Left ventricle myocardium inferior (tissue), 1 donor: ENCODE data around the gene DGKD. TPM values are rescaled to one million over a fixed set of nuclear protein-coding genes. Genes with fewer than 3 reads are reported as not detected.

ENCODE experiments used
- DNase-seq: peaks from one replicate; pipeline ENCODE4 v3.0.0-alpha.2; 2020
- H3K27ac ChIP-seq: fragments of 200-600 bp; replicated peaks from 2 replicates; pipeline ENCODE4 v1.8.0; 2021
- H3K27me3 ChIP-seq: fragments of 200-600 bp; 2 replicates; pipeline ENCODE4 v1.8.0; 2021; ENCODE audit warnings: low read depth
- H3K36me3 ChIP-seq: fragments of 200-600 bp; 2 replicates; pipeline ENCODE4 v1.8.0; 2021
- H3K4me1 ChIP-seq: fragments of 200-600 bp; 2 replicates; pipeline ENCODE4 v1.8.0; 2021
- H3K4me3 ChIP-seq: fragments of 200-600 bp; 2 replicates; pipeline ENCODE4 v1.8.0; 2021; ENCODE audit warnings: mild to moderate bottlenecking, moderate library complexity
- H3K9me3 ChIP-seq: fragments of 200-600 bp; replicated peaks from 2 replicates; pipeline ENCODE4 v1.8.0; 2021
- intact Hi-C: fragments of 100-400 bp; cut with micrococcal nuclease; formaldehyde crosslinking; loops from one replicate; pipeline ENCODE4 v1.11.0; 2022
- total RNA-seq: library from RNA; stranded (reverse); fragmentation: NEBNext Ultra II Directional; extraction: Animal tissue kit (Norgen Biotek cat#: 25700); gene quantifications from one replicate; pipeline ENCODE4 v1.2.1, GENCODE V29; 2021
- TF ChIP-seq, protein P1 (sequence below): fragments of 200-600 bp; IDR thresholded peaks from 2 replicates; pipeline ENCODE4 v1.8.0; 2021; ENCODE audit warnings: antibody characterized with exemption, mild to moderate bottlenecking, borderline replicate concordance
- donor health status: DM: no; HTN: yes; CAD: no; lungs with severe emphysema.

The DGKD gene
- total RNA-seq, 1 donor from 2014 or later, result 41.7 TPM

DNA sequence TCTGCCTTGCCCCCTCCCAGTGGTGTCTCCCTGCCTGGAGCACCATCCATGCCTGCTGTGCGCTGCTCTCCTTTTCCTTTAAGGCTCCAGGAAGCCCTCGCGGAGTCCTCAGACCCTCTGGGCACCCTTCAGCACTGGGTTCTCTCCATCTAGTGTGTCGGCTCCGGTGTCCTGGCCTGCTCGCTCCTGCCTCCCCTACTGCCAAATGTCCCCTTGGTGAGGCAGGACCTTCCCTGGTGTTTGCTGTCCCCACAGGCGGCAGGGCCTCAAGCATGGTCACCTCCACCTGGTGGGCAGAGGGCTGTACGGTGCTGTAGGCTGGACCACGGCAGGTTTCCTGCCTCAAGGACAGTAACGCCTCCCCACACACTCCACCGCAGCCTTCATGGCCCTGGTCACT is 90.2 kb downstream of the DGKD start:
- Histone ChIP-seq H3K27ac (no peak overlapping the region), H3K36me3 (peaks cover 64% of the 10 kb centered on the region), H3K4me3 (no peak overlapping the region), H3K4me1 (peaks cover 27% of the 10 kb centered on the region), H3K9me3 (no peaks in the 10 kb centered on the region), H3K27me3 (no peaks in the 10 kb centered on the region)
- no peak for DNase-seq
- intact Hi-C loops, result no loop called here
- TF ChIP-seq, protein P1, sequence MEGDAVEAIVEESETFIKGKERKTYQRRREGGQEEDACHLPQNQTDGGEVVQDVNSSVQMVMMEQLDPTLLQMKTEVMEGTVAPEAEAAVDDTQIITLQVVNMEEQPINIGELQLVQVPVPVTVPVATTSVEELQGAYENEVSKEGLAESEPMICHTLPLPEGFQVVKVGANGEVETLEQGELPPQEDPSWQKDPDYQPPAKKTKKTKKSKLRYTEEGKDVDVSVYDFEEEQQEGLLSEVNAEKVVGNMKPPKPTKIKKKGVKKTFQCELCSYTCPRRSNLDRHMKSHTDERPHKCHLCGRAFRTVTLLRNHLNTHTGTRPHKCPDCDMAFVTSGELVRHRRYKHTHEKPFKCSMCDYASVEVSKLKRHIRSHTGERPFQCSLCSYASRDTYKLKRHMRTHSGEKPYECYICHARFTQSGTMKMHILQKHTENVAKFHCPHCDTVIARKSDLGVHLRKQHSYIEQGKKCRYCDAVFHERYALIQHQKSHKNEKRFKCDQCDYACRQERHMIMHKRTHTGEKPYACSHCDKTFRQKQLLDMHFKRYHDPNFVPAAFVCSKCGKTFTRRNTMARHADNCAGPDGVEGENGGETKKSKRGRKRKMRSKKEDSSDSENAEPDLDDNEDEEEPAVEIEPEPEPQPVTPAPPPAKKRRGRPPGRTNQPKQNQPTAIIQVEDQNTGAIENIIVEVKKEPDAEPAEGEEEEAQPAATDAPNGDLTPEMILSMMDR, result no peak

DNA sequence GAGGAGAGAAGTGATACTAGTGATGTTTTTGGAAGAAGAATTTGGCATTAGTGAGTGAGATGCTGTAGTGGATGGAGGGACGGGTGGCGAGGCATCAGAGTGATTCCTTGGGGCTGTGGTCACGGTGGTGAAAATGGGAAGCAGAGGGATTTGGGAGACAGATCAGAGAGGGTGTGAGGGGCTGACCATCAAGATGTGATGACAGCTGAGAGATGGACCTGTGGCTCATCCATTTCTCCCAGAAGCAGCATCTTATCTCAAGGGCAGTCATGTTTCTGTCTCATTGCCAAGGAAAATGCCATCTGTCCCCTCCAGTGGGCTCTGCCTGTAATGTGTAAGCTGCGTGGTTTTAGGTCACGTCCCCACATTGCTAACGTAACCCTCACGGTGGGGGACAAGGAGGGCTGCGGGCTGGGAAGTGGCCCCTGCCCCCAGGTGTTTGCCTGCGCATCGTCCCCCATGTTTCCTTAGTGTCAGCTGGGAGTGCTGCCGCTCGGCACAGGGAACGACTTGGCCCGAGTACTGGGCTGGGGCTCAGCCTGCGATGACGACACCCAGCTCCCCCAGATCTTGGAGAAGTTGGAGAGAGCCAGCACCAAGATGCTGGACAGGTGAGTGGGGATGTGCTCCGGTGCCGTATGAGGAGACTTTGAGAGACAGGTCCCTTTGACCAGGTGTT is 91.0 kb downstream of the DGKD start:
- peaks cover 72% of the 10 kb centered on the region for H3K36me3 ChIP-seq

DNA sequence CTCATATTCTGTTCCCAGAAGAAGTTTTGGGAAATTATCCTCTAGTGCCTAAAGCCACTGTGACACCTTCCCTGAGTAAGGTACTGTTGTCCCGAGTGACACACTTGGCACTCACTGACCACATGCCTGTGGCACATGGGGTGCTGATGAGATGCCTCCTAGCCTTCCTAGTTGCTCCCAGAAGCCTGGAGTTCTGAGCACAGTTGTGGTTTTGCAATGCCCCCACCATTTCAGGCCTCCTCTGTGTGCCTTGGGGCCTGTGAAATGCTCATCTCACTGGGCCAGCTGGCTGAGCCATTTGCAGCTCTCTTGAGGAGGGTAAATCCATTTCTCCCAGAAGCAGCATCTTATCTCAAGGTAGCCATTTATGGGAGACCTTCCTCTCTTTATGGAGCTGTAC is 91.8 kb downstream of the DGKD start:
- no peak overlapping the region for H3K27ac ChIP-seq
- H3K27me3 ChIP-seq, result no peaks in the 10 kb centered on the region
- intact Hi-C loops, result no loop called here
- peaks cover 13% of the 10 kb centered on the region for H3K4me1 ChIP-seq
- H3K4me3 ChIP-seq, result no peak overlapping the region
- no peak for DNase-seq
- H3K9me3 ChIP-seq, result no peaks in the 10 kb centered on the region
- TF ChIP-seq, protein P1, result no peak
- H3K36me3 ChIP-seq, result peaks cover 80% of the 10 kb centered on the region

More for the DNA sequence above, 91.0 kb downstream of the DGKD start:
- Histone ChIP-seq H3K4me3 (no peak overlapping the region), H3K9me3 (no peaks in the 10 kb centered on the region), H3K27ac (no peak overlapping the region), H3K27me3 (no peaks in the 10 kb centered on the region), H3K4me1 (peaks cover 19% of the 10 kb centered on the region)
- intact Hi-C loops, result no loop called here
- no peak for DNase-seq
- TF ChIP-seq, protein P1, result no peak

DNA sequence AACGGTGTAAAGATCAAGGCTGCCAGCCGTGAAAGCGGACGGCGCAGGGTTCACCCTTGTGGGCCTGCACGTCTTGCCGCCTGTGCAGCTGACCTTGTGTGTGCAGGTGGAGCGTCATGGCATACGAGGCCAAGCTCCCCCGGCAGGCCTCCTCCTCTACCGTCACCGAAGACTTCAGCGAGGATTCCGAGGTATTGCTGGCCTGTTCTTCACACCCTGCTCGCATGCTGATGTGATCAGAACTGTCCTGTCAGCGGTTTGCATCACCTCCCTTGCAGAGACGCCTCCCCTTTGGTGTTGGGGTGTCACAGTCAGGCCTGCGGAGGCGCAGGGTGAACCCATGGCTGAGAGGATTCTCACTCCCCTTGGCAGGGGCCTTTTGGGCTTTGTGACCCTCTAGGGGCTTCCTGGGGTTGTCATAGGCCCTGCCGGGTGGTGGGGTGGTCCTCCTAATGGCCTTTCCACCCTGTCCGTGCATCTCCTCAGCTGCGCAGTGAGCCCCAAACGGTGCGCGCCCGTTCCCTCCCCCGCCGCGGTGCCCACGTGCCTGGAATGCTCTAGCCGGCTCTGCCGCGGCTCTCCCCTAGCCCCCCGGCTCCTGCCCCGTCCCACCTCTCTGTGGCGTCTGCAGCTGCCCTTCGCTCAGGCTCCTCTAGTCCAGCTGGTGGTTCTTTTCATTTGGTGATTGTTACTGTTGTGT is 92.5 kb downstream of the DGKD start:
- no peak overlapping the region for H3K27ac ChIP-seq
- intact Hi-C loops, result no loop called here
- no peaks in the 10 kb centered on the region for H3K27me3 ChIP-seq
- H3K4me1 ChIP-seq, result peaks cover 13% of the 10 kb centered on the region
- no peak for DNase-seq
- no peaks in the 10 kb centered on the region for H3K9me3 ChIP-seq
- H3K36me3 ChIP-seq, result peaks cover 83% of the 10 kb centered on the region
- no peak overlapping the region for H3K4me3 ChIP-seq
- TF ChIP-seq, protein P1, result no peak

DNA sequence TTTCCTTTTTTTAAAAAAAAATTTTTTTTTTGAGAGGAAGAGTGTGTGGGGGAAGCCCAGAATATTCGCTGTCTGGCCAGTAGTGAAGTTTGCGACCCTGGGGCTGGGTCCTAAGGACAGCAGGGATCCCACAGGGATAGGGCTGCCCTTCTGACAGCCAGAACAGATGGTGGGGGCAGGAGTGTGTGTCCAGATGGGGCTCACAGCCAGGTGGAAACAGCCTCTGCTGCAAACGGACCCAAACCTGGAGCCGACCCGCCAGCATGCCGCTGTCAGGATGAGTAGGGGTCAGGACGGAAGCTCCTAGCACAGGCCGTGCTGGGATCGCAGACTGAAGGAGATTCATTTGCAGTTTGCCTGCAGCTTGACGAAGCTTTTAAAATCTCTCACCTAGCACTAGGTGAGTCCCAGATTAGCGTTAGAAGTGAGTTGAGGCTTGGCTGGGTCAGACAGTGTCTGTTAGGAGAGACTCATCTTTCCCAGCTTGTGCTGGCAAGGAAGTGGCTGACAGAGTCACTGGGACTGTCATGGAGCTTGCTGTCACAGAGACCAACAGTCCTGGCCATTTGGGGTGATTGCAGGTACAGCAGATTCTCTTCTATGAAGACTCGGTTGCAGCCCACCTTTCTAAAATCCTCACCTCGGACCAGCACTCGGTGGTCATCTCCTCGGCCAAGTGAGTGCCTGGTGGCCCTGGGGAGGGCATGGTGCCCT is 93.4 kb downstream of the DGKD start:
- intact Hi-C loops, result no loop called here
- no peaks in the 10 kb centered on the region for H3K27me3 ChIP-seq
- no peak for DNase-seq
- H3K4me3 ChIP-seq, result no peak overlapping the region
- peaks cover 13% of the 10 kb centered on the region for H3K4me1 ChIP-seq
- no peak overlapping the region for H3K27ac ChIP-seq
- TF ChIP-seq, protein P1, result no peak
- peaks cover 83% of the 10 kb centered on the region for H3K36me3 ChIP-seq
- H3K9me3 ChIP-seq, result no peaks in the 10 kb centered on the region
